Measurements from ENCODE around the gene CDH8.

- no peak for TF ChIP-seq CTCF (IDR thresholded peaks at IDR 0.05)
- TF ChIP-seq POLR2A (IDR thresholded peaks at IDR 0.05), result no peak
Measured at GRCh38 chr16:61900482-61900881, 135.8 kb downstream of the CDH8 start.
